B cell (primary cell): Measurements from ENCODE around the gene ADAP1.
"Not testable (repeated sequence)": the region's sequence is repeated elsewhere in the genome, so short reads cannot be mapped to it uniquely, and the experiment has no call there.

Experiments
- EZH2 ChIP-seq: IDR thresholded peaks from 2 replicates; pipeline ENCODE4 v1.6.1; 2012; ENCODE audit warnings: borderline replicate concordance, low read depth, mild to moderate bottlenecking, moderate library complexity, low read length; ENCODE audit not compliant: insufficient read depth, poor library complexity, severe bottlenecking
- TF ChIP-seq, protein P1 (sequence below): fragments of 200-600 bp; IDR thresholded peaks from one replicate; pipeline ENCODE4 v1.8.0; 2022; ENCODE audit warnings: antibody characterized with exemption, mild to moderate bottlenecking

- TF ChIP-seq, protein P1, sequence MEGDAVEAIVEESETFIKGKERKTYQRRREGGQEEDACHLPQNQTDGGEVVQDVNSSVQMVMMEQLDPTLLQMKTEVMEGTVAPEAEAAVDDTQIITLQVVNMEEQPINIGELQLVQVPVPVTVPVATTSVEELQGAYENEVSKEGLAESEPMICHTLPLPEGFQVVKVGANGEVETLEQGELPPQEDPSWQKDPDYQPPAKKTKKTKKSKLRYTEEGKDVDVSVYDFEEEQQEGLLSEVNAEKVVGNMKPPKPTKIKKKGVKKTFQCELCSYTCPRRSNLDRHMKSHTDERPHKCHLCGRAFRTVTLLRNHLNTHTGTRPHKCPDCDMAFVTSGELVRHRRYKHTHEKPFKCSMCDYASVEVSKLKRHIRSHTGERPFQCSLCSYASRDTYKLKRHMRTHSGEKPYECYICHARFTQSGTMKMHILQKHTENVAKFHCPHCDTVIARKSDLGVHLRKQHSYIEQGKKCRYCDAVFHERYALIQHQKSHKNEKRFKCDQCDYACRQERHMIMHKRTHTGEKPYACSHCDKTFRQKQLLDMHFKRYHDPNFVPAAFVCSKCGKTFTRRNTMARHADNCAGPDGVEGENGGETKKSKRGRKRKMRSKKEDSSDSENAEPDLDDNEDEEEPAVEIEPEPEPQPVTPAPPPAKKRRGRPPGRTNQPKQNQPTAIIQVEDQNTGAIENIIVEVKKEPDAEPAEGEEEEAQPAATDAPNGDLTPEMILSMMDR: not testable (repeated sequence)
- not testable (repeated sequence) for TF ChIP-seq EZH2
Measured at GRCh38 chr7:1002026-1002425, 47.5 kb upstream of the ADAP1 start.
